Measurements from ENCODE around the gene DGKA.
"Not testable (repeated sequence)": the region's sequence is repeated elsewhere in the genome, so short reads cannot be mapped to it uniquely, and the experiment has no call there.

The DGKA gene

DNA sequence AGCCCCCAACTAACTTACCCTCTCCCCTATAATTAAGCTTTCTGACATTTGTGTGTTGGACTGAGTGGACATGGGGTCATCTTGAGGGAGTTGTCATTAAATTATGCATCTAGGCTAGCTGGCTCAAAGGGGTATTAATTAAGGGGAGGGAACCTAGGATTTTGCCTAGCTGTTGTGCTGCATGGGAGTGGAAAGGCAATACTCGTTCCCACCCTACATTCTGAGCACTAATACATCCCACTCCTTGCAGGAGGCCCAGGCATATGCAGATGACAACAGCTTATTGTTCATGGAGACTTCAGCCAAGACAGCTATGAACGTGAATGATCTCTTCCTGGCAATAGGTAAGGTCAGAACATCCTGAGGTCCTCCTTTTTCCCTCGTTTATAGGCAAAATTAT, 60.1 kb downstream of the DGKA start:
- DNase-seq (ENCODE audit: low read depth) = no peak
- H3K4me3 ChIP-seq (ENCODE audit: low read depth, low read length) = no peak overlapping the region

DNA sequence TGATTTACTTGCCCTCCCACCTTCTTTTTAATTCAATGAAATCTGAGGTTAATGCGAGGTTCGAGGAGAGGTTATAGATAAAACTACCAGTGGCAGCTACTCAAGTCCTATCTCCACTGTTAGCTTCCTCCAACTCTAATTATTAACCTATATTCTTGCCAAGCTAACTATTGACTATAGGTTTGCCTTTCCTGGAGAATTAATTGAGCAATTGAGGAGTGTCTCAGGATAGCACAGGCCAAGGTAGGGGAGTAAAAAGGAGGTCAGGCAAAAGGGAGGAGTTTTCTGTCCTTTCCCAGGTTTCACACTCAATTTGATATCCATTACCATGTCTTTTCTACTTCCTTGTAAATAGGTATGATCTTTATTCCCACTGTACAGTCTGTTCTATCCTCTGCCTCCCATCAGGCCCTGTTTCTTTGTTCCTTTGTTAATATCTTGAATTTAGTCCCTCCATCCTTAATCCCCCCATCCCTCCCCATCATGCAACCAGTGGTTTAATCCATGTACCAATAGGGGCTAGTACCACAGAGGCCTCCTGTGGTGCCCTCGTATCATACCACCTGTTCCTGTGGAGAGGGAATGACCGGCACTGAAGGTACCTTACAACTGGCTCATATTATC, 62.4 kb downstream of the DGKA start:
- DNase-seq (ENCODE audit: low read depth) = no peak
- H3K4me3 ChIP-seq (ENCODE audit: low read depth, low read length) = no peak overlapping the region

DNA sequence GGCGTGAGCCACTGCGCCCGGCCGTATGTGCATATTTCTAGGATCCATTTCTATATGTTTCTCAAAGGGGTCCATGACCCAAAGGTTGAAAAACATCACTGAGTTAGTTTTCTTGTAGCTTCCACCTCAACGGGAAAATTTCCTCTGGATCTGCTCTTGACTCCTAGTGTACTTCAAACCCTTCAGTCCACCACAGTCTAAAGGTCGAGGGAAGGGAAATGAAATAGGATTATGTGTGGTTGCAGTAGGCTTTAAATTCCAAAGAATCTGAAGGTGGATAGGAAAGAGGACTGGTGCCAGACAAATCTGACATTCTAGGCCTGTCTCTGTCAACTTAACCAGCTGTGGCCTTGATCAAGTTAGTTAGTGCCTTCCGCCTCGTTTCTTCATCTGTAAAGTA, 64.4 kb downstream of the DGKA start:
- DNase-seq (ENCODE audit: low read depth) = no peak

DNA sequence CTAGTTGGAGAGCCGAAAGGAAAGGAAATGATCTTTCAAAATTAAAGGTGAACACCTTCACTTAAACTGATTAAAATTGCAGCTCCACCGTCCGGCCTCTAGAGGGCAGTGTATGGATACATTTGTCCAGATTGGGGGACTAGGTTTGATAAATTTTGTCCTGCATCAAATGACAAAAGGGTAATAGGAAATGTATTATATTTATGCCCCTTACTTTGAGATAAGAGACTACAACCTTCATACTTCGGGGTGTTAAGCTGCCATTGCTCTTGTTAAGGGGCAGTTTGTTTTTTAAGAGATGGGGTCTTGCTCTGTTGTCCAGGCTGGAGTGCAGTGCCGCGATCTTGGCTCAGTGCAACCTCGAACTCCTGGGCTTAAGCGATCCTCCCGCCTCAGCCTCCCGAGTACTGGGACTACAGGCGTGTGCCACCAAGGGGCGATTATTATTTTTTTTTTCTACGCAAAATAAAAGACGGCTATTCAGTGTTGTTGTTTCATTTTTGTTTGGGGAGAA, 65.3 kb downstream of the DGKA start:
- no peak for DNase-seq (ENCODE audit: low read depth)

More for the DNA sequence above, 64.4 kb downstream of the DGKA start:
- H3K4me3 ChIP-seq (ENCODE audit: low read depth, low read length) = no peak overlapping the region

DNA sequence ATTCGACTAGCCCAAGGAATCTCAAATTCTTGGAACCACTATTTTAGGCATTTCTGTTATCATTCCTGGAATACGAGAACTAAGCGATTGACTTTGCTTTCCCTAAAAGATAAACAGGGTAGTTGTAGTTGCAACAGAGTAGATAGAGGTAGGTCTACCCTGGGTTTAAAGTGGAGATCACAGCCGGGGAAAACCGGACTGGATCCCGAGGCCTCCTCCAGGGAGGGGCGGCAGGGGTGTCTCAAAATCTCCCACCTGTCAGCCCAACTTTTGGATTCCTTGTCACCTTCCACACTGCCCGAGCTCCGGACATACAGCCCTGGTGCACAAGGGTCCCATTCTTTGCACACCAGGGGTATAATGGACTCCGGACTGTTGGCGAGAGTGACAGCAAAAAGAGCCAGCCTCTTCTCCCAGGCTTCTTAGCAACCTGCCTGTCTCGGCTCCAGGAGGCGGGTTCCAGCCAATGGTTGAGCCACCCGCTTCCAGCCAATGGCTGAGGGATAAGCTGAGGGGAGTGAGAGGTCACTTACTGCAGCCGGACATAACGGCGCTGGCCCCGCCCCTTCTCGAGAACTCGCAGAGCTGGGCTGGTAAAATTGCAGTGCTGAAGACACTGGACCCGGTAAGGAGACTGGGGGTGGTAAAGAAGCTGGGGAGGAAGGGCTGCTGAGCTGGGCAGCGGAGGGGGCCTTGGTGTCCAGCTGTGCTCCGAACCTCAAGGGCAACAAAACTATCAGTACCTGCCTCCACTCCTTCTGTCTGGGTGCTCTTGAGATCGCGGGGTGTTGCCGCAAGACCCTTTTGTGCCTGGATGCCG, 66.0 kb downstream of the DGKA start, which contains the start of gene SUOX:
Gene SUOX, plus strand, starts transcription at position 562 of the 820 bp plus-strand sequence. CDS start 4,946 bp downstream, outside the sequence.
- peak; percentile 92 for DNase-seq (ENCODE audit: low read depth)

More for the DNA sequence above, 65.3 kb downstream of the DGKA start:
- H3K4me3 ChIP-seq (ENCODE audit: low read depth, low read length) = peak overlapping the region; percentile 72

DNA sequence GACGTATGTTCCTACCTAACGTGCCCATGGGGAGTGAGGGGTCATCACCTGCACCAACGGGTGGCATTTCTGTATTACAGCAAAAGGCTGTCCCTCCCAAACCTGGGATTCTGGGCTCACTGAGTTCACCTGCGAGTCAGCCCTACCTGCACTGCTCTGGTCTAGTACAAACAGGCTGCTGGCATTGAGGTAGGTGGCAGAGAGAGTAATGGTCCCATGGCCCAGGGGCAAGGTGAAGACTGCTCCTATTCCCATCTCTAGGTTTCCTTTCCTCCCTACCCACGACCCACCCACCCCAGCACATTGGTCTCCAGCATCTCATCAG, 66.5 kb downstream of the DGKA start:
- DNase-seq (ENCODE audit: low read depth) = no peak
- H3K4me3 ChIP-seq (ENCODE audit: low read depth, low read length) = peak overlapping the region; percentile 72

More for the DNA sequence above, 66.0 kb downstream of the DGKA start, which contains the start of gene SUOX:
- peak within 1 kb of the TSS; percentile 72 for H3K4me3 ChIP-seq (ENCODE audit: low read depth, low read length)

DNA sequence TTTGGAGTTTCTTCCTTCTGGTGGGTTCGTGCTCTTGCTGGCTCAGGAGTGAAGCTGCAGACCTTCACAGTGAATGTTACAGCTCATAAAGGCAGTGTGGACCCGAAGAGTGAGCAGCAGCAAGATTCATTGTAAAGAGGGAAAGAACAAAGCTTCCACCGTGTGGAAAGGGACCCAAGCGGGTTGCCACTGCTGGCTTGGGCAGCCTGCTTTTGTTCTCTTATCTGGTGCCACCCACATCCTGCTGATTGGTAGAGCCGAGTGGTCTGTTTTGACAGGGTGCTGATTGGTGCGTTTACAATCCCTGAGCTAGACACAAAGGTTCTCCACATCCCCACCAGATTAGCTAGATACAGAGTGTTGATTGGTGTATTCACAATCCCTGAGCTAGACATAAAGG, 68.6 kb downstream of the DGKA start:
- DNase-seq (ENCODE audit: low read depth); H3K4me3 ChIP-seq (ENCODE audit: low read depth, low read length): not testable (repeated sequence)

DNA sequence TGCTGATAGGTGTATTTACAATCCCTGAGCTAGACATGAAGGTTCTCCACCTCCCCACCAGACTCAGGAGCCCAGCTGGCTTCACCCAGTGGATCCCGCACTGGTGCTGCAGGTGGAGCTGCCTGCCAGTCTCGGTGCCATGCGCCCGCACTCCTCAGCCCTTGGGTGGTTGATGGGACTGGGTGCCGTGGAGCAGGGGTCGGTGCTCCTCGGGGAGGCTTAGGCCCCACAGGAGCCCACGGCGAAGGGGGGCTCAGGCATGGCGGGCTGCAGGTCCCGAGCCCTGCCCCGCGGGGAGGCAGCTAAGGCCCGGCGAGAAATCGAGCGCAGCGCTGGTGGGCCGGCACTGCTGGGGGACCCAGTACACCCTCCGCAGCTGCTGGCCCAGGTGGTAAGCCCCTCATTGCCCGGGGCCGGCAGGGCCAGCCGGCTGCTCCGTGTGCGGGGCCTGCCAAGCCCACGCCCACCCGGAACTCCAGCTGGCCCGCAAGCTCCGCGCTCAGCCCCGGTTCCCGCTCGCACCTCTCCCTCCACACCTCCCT, 69.1 kb downstream of the DGKA start:
- DNase-seq (ENCODE audit: low read depth); H3K4me3 ChIP-seq (ENCODE audit: low read depth, low read length): not testable (repeated sequence)

DNA sequence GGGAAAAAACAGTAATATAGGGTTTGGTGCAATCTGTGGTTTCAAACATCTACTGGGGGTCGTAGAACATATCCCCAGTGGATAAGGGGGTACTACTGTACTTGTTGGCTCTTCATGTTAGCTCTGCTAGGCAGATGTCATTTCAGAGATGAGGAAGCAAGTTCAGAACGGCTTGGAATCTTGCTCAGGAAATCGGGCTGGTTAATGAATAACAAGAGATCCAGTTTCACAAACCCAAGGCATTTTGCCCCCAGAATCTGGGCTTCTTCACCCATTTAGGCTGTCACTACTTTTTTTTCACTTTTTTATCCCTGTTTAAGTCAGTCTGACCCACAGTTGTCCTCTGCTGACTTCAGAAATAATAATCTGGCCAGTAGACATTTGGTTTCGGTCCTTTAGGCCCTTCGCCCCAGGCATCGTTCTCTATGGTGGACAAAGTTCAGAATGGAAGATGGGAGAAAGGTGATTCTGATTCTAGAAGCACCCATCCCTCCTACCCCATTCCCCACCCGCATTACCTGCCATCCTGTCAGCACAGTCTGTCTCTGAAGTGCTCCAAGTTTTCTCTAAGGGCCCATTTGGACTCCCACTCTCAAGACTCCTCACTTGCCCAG, 70.6 kb downstream of the DGKA start:
- no peak overlapping the region for H3K4me3 ChIP-seq (ENCODE audit: low read depth, low read length)
- no peak for DNase-seq (ENCODE audit: low read depth)

DNA sequence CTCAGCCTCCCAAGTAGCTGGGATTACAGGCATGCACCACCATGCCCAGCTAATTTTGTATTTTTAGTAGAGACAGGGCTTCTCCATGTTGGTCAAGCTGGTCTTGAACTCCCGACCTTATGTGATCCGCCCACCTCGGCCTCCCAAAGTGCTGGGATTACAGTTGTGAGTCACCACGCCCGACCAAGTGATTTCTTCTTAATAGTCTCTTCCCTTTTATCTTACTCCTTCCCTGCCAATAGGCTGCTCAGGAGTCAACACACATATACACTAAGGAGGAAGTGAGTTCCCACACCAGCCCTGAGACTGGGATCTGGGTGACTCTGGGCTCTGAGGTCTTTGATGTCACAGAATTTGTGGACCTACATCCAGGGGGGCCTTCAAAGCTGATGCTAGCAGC, 72.4 kb downstream of the DGKA start:
- H3K4me3 ChIP-seq (ENCODE audit: low read depth, low read length); DNase-seq (ENCODE audit: low read depth): not testable (repeated sequence)

All from skeletal muscle cell (primary cell).